SU-DHL-6 (cell line): ENCODE data around the gene RPTOR.

Source experiments
- H2AFZ ChIP-seq: fragments of 200-600 bp; sonication (generic); 2 replicates; pipeline ENCODE4 v1.6.1; 2014; ENCODE audit warnings: low read depth, mild to moderate bottlenecking, moderate library complexity, mixed read lengths, antibody characterized with exemption, low read length; ENCODE audit not compliant: severe bottlenecking
- H3F3A ChIP-seq: fragments of 200-600 bp; shearing (Covaris generic); 2 replicates; pipeline ENCODE4 v1.6.0; 2016; ENCODE audit warnings: antibody characterized with exemption, mild to moderate bottlenecking; ENCODE audit not compliant: insufficient read depth
- H3K27ac ChIP-seq: fragments of 200-600 bp; sonication (generic); 2 replicates; pipeline ENCODE4 v1.5.1; 2016; ENCODE audit warnings: low read depth, mild to moderate bottlenecking, low read length, moderate library complexity, mixed read lengths
- H3K27me3 ChIP-seq: fragments of 200-600 bp; sonication (generic), shearing (Covaris generic); 2 replicates; pipeline ENCODE4 v1.6.0; 2014; ENCODE audit warnings: mild to moderate bottlenecking, low read length
- H3K36me3 ChIP-seq: fragments of 200-600 bp; sonication (generic); 2 replicates; pipeline ENCODE4 v1.6.1; 2014; ENCODE audit warnings: mild to moderate bottlenecking, low read length, mixed read lengths
- H3K4me2 ChIP-seq: fragments of 300-600, 200-600 bp; shearing (Covaris generic), sonication (generic); 2 replicates; pipeline ENCODE4 v1.6.0; 2014; ENCODE audit warnings: low read length, low read depth, mild to moderate bottlenecking; ENCODE audit not compliant: poor library complexity, severe bottlenecking
- H3K4me3 ChIP-seq: fragments of 200-600 bp; sonication (generic); 2 replicates; pipeline ENCODE4 v1.5.1; 2014; ENCODE audit warnings: antibody characterized with exemption, low read length, mild to moderate bottlenecking, mixed read lengths; ENCODE audit not compliant: insufficient read depth, poor library complexity, severe bottlenecking
- H3K79me2 ChIP-seq: fragments of 200-600 bp; sonication (generic); 2 replicates; pipeline ENCODE4 v1.6.1; 2014; ENCODE audit warnings: mild to moderate bottlenecking, low read length, moderate library complexity; ENCODE audit not compliant: insufficient read depth
- H3K9ac ChIP-seq: fragments of 200-600 bp; sonication (generic); 2 replicates; pipeline ENCODE4 v1.7.0; 2014; ENCODE audit warnings: mild to moderate bottlenecking, low read length
- H3K9me2 ChIP-seq: fragments of 200-600 bp; sonication (generic); replicated peaks from 2 replicates; pipeline ENCODE4 v1.6.1; 2014; ENCODE audit warnings: low read length; ENCODE audit not compliant: insufficient read depth
- H3K9me3 ChIP-seq: fragments of 200-600 bp; sonication (generic); 2 replicates; pipeline ENCODE4 v1.6.1; 2014; ENCODE audit warnings: low read length, mixed read lengths; ENCODE audit not compliant: insufficient read depth
- H4K20me1 ChIP-seq: fragments of 200-600 bp; sonication (generic); 2 replicates; pipeline ENCODE4 v1.6.1; 2014; ENCODE audit warnings: low read depth, mild to moderate bottlenecking, antibody characterized with exemption, low read length, moderate library complexity, mixed read lengths
- CTCF ChIP-seq: fragments of 200-600 bp; sonication (generic); IDR thresholded peaks from one replicate; pipeline ENCODE4 v1.5.1; 2017; ENCODE audit warnings: antibody characterized with exemption, mild to moderate bottlenecking, low read length, moderate library complexity; ENCODE audit not compliant: insufficient read depth, poor library complexity, severe bottlenecking
- EZH2phosphoT487 ChIP-seq: fragments of 200-600 bp; sonication (generic), shearing (Covaris generic); conservative IDR thresholded peaks from 2 replicates; pipeline ENCODE4 v1.6.1; 2018; ENCODE audit warnings: mild to moderate bottlenecking, antibody characterized with exemption, low read length, moderate library complexity, mixed read lengths

The RPTOR gene

GRCh38 chr17:80692931-80693467 lies 148.4 kb downstream of the RPTOR start:
- no peak overlapping the region for H3K27ac ChIP-seq
- H2AFZ ChIP-seq, result no peak overlapping the region
- no peak overlapping the region for H3K4me2 ChIP-seq

GRCh38 chr17:80693511-80693910 lies 148.9 kb downstream of the RPTOR start:
- H3K79me2 ChIP-seq, result peaks cover 20% of the 10 kb centered on the region
- no peak overlapping the region for H3K4me3 ChIP-seq
- no peaks in the 10 kb centered on the region for H3K27me3 ChIP-seq
- H3F3A ChIP-seq, result no peaks in the 10 kb centered on the region
- no peak overlapping the region for H2AFZ ChIP-seq
- H4K20me1 ChIP-seq, result no peaks in the 10 kb centered on the region
- H3K9me2 ChIP-seq, result no peaks in the 10 kb centered on the region
- H3K4me2 ChIP-seq, result no peak overlapping the region
- no peaks in the 10 kb centered on the region for H3K9me3 ChIP-seq
- TF ChIP-seq CTCF (no peak), EZH2phosphoT487 (no peak)
- no peak overlapping the region for H3K9ac ChIP-seq
- no peak overlapping the region for H3K27ac ChIP-seq
- no peaks in the 10 kb centered on the region for H3K36me3 ChIP-seq

More at GRCh38 chr17:80692931-80693467, 148.4 kb downstream of the RPTOR start:
- H4K20me1 ChIP-seq, result no peaks in the 10 kb centered on the region
- no peaks in the 10 kb centered on the region for H3K9me3 ChIP-seq
- no peak overlapping the region for H3K4me3 ChIP-seq
- H3K36me3 ChIP-seq, result no peaks in the 10 kb centered on the region
- no peak overlapping the region for H3K9ac ChIP-seq
- H3K27me3 ChIP-seq, result no peaks in the 10 kb centered on the region
- no peaks in the 10 kb centered on the region for H3F3A ChIP-seq
- no peaks in the 10 kb centered on the region for H3K9me2 ChIP-seq
- H3K79me2 ChIP-seq, result peaks cover 17% of the 10 kb centered on the region
- TF ChIP-seq EZH2phosphoT487, result no peak
- TF ChIP-seq CTCF, result no peak

GRCh38 chr17:80694085-80694991 lies 149.7 kb downstream of the RPTOR start:
- Histone ChIP-seq H2AFZ (no peak overlapping the region), H3K4me3 (no peak overlapping the region), H3K27me3 (no peaks in the 10 kb centered on the region), H3K9ac (no peak overlapping the region), H3K27ac (no peak overlapping the region), H3K4me2 (no peak overlapping the region), H3K9me3 (no peaks in the 10 kb centered on the region), H3K36me3 (no peaks in the 10 kb centered on the region), H3K9me2 (no peaks in the 10 kb centered on the region), H3F3A (no peaks in the 10 kb centered on the region), H3K79me2 (peaks cover 27% of the 10 kb centered on the region), H4K20me1 (no peaks in the 10 kb centered on the region)
- TF ChIP-seq EZH2phosphoT487, result no peak
